Tibial nerve (tissue), 4 donors: Measurements from ENCODE around the gene B4GALT2. TPM values are rescaled to one million over a fixed set of nuclear protein-coding genes. Genes with fewer than 3 reads are reported as not detected.
A peak's percentile ranks its signal among the peaks of the same experiment; 100 is the strongest.

Source experiments
- DNase-seq, 2 donors: peaks; one replicate each; pipeline ENCODE4 v3.0.0-alpha.2; 2019; ENCODE audit warnings: low spot score in 2 of 2
- H3K27ac ChIP-seq, 4 donors: fragments of 200-600 bp; sonication (generic) in 3 of 4; one replicate each; pipeline ENCODE4 v1.5.1; 2017 to 2019; ENCODE audit warnings: mild to moderate bottlenecking in 1 of 4
- H3K27me3 ChIP-seq, 2 donors: fragments of 200-600 bp; sonication (generic) in 1 of 2; one replicate each; pipeline versions ENCODE4 v1.5.1 to v1.6.0; 2017 to 2019
- H3K36me3 ChIP-seq, 3 donors: fragments of 200-600 bp; sonication (generic); one replicate each; pipeline ENCODE4 v1.5.1; 2018 to 2019
- H3K4me1 ChIP-seq, 4 donors: fragments of 200-600 bp; sonication (generic) in 3 of 4; one replicate each; pipeline ENCODE4 v1.5.1; 2017 to 2019
- H3K4me3 ChIP-seq, 4 donors: fragments of 200-600 bp; sonication (generic) in 3 of 4; one replicate each; pipeline ENCODE4 v1.5.1; 2017 to 2019; ENCODE audit warnings: mild to moderate bottlenecking in 1 of 4, moderate library complexity in 1 of 4
- H3K9me3 ChIP-seq, 4 donors: fragments of 200-600 bp; sonication (generic) in 3 of 4; one replicate each; pipeline ENCODE4 v1.5.1; 2017 to 2019
- CTCF ChIP-seq, 5 experiments: fragments of 200-600 bp in 3 of 5; fragments of 450-650 bp in 2 of 5; sonication (generic) in 3 of 5; IDR thresholded peaks; one replicate each; pipeline ENCODE4 v1.5.1; 2016 to 2019; ENCODE audit warnings: antibody characterized with exemption in 5 of 5, mild to moderate bottlenecking in 3 of 5, moderate library complexity in 2 of 5
- EP300 ChIP-seq, 2 donors: sonication (generic); formaldehyde crosslinking; IDR thresholded peaks; one replicate each; pipeline ENCODE4 v1.6.1; 2017; ENCODE audit warnings: antibody characterized with exemption in 2 of 2, mild to moderate bottlenecking in 1 of 2
- POLR2A ChIP-seq, 2 donors: fragments of 450-650 bp; IDR thresholded peaks; one replicate each; pipeline ENCODE4 v1.6.1; 2017; ENCODE audit warnings: antibody characterized with exemption in 2 of 2, mild to moderate bottlenecking in 2 of 2, moderate library complexity in 2 of 2
- WGBS, 2 donors: methylation state at CpG; one replicate each; pipeline ENCODE4 v1.1.5; 2018; 5-methylcytosine and 5-hydroxymethylcytosine counted together
- total RNA-seq, 4 donors: library from RNA; depleted of rRNA; stranded (reverse); fragments of >200 nt; gene quantifications; one replicate each; pipeline ENCODE4 v1.1.0, GENCODE V29; 2016

Gene B4GALT2
- total RNA-seq, 4 donors from 2014 or later, result 15.5 to 49.8 (median 21.1) TPM

- peak; percentile 88 to 91 for DNase-seq
- H3K27ac ChIP-seq, result peak within 1 kb of the TSS; percentile 75 to 97 (median 94)
- peak within 1 kb of the TSS; percentile 44 to 79 (median 62) for H3K4me3 ChIP-seq
- peaks cover 0 to 43% (median 24%) of the 10 kb centered on the region in 4 donors for H3K4me1 ChIP-seq
- peak in 1 of 2 donors; percentile 53 for TF ChIP-seq POLR2A (IDR thresholded peaks at IDR 0.05)
- TF ChIP-seq EP300 (IDR thresholded peaks at IDR 0.05), result peak; percentile 54 to 91
- TF ChIP-seq CTCF (IDR thresholded peaks at IDR 0.05), result peak; percentile 64 to 92 (median 87)
- WGBS, 2 donors, result 0% methylated on average over 40 to 41 of the region's 74 CpGs
- H3K9me3 ChIP-seq, result no peaks in the 10 kb centered on the region
- H3K27me3 ChIP-seq, result no peaks in the 10 kb centered on the region
- peaks cover 0 to 22% (median 5%) of the 10 kb centered on the region in 3 donors for H3K36me3 ChIP-seq
Measured at GRCh38 chr1:43946236-43947060, 32.6 kb upstream of the B4GALT2 start, which contains the start of gene IPO13. IPO13 (plus strand) TSS chr1:43946950; CDS start chr1:43947601, 651 bp downstream.

GRCh38 chr1:43947061-43947873, 31.7 kb upstream of the B4GALT2 start:
- peak overlapping the region; percentile 44 to 79 (median 62) for H3K4me3 ChIP-seq
- peak in 1 of 2 donors; percentile 21 for DNase-seq
- TF ChIP-seq CTCF (IDR thresholded peaks at IDR 0.05) (no peak), POLR2A (IDR thresholded peaks at IDR 0.05) (no peak), EP300 (IDR thresholded peaks at IDR 0.05) (no peak)
- peak overlapping the region; percentile 75 to 97 (median 94) for H3K27ac ChIP-seq
- 5 to 6% methylated on average over 21 to 27 of the region's 27 CpGs for WGBS, 2 donors
- no peaks in the 10 kb centered on the region for H3K27me3 ChIP-seq
- H3K4me1 ChIP-seq, result peaks cover 0 to 43% (median 24%) of the 10 kb centered on the region in 4 donors
- H3K9me3 ChIP-seq, result no peaks in the 10 kb centered on the region
- peaks cover 0 to 22% (median 5%) of the 10 kb centered on the region in 3 donors for H3K36me3 ChIP-seq

GRCh38 chr1:43947874-43948437, 31.1 kb upstream of the B4GALT2 start:
- H3K9me3 ChIP-seq, result no peaks in the 10 kb centered on the region
- H3K4me1 ChIP-seq, result peaks cover 0 to 46% (median 24%) of the 10 kb centered on the region in 4 donors
- H3K4me3 ChIP-seq, result peak overlapping the region; percentile 44 to 79 (median 62)
- H3K36me3 ChIP-seq, result peaks cover 0 to 22% (median 5%) of the 10 kb centered on the region in 3 donors
- no peak for DNase-seq
- TF ChIP-seq CTCF (IDR thresholded peaks at IDR 0.05), result no peak
- no peak for TF ChIP-seq POLR2A (IDR thresholded peaks at IDR 0.05)
- no peak for TF ChIP-seq EP300 (IDR thresholded peaks at IDR 0.05)
- H3K27me3 ChIP-seq, result no peaks in the 10 kb centered on the region
- H3K27ac ChIP-seq, result peak overlapping the region in 3 of 4 donors; percentile 75 to 97 (median 94)
- WGBS, 2 donors, result 17 to 21% methylated on average over 3 of the region's 3 CpGs

- H3K27me3 ChIP-seq, result no peaks in the 10 kb centered on the region
- H3K4me3 ChIP-seq, result no peak overlapping the region
- H3K36me3 ChIP-seq, result peaks cover 0 to 22% (median 5%) of the 10 kb centered on the region in 3 donors
- 85 to 88% methylated on average over 9 to 13 of the region's 13 CpGs for WGBS, 2 donors
- no peak for TF ChIP-seq EP300 (IDR thresholded peaks at IDR 0.05)
- no peak for TF ChIP-seq CTCF (IDR thresholded peaks at IDR 0.05)
- no peak overlapping the region for H3K27ac ChIP-seq
- peaks cover 0 to 55% (median 24%) of the 10 kb centered on the region in 4 donors for H3K4me1 ChIP-seq
- DNase-seq, result no peak
- H3K9me3 ChIP-seq, result no peaks in the 10 kb centered on the region
Measured at GRCh38 chr1:43949678-43950077, 29.3 kb upstream of the B4GALT2 start.
